Activated CD8-positive, alpha-beta T cell treated with anti-CD3 and anti-CD28 coated beads for 36 hours (primary cell): ENCODE data around the gene PRKAR2B. TPM values are rescaled to one million over a fixed set of nuclear protein-coding genes. Genes with fewer than 3 reads are reported as not detected.

Experiments
- ATAC-seq: fragments of 200-7000 bp; cut with Tn5 transposase; one replicate; pipeline ENCODE4 v1.10.0; 2021; ENCODE audit warnings: mild to moderate bottlenecking, moderate library complexity
- CTCF ChIA-PET: fragments of 350-600 bp; sonication (Branson Sonifier 250); formaldehyde crosslinking; loops from one replicate; lab custom pipeline; 2021; ENCODE audit warnings: antibody characterized with exemption; lab: Charles Lee
- POLR2A ChIA-PET: fragments of 350-600 bp; sonication (Branson Sonifier 250); formaldehyde crosslinking; loops from one replicate; lab custom pipeline; 2021; ENCODE audit warnings: antibody characterized with exemption; lab: Charles Lee
- DNase-seq: peaks from one replicate; pipeline ENCODE4 v3.0.0-alpha.2; 2020
- H3K27ac Mint-ChIP-seq: one replicate; pipeline ENCODE4 v1.8.0; 2021; ENCODE audit warnings: mild to moderate bottlenecking, mixed read lengths
- H3K27me3 Mint-ChIP-seq: one replicate; pipeline ENCODE4 v1.8.0; 2021; ENCODE audit warnings: mixed read lengths
- H3K36me3 Mint-ChIP-seq: one replicate; pipeline ENCODE4 v1.8.0; 2021; ENCODE audit warnings: low read depth, mixed read lengths
- H3K4me1 Mint-ChIP-seq: one replicate; pipeline ENCODE4 v1.8.0; 2021; ENCODE audit warnings: low read depth, mixed read lengths
- H3K4me3 Mint-ChIP-seq: one replicate; pipeline ENCODE4 v1.8.0; 2021; ENCODE audit warnings: mild to moderate bottlenecking, moderate library complexity, mixed read lengths
- H3K9me3 Mint-ChIP-seq: one replicate; pipeline ENCODE4 v1.8.0; 2021; ENCODE audit warnings: mixed read lengths
- intact Hi-C: fragments of 100-400 bp; cut with micrococcal nuclease; formaldehyde crosslinking; loops from one replicate; pipeline ENCODE4 v1.10.0; 2022
- total RNA-seq, 2 experiments: library from RNA; stranded (reverse); gene quantifications; one replicate each; pipeline ENCODE4 v1.2.3, GENCODE V29; 2021
- TF ChIP-seq, protein P1 (sequence below): fragments of 200-600 bp; IDR thresholded peaks from one replicate; pipeline ENCODE4 v1.8.0; 2022; ENCODE audit warnings: antibody characterized with exemption, mild to moderate bottlenecking

The PRKAR2B gene
- total RNA-seq, 2 experiments from 2014 or later: 1.1 to 1.3 TPM

- Mint-ChIP-seq H3K36me3 (no peaks in the 10 kb centered on the region), H3K27ac (no peak overlapping the region), H3K27me3 (no peaks in the 10 kb centered on the region), H3K4me1 (peaks cover 4% of the 10 kb centered on the region), H3K9me3 (no peaks in the 10 kb centered on the region), H3K4me3 (no peak overlapping the region)
- DNase-seq (peak; percentile 49), ATAC-seq (peak; percentile 79)
- intact Hi-C loops: loop anchor here (5.0 kb wide), 1 partner anchor 200 kb away; no protein-coding TSS in a partner anchor
- CTCF ChIA-PET: interaction anchor here (0.6 to 7.7 kb wide), 32 partner anchors 8 to 562 kb away, joined by 3 to 76 read pairs (median 4); partner anchors contain the start of gene HBP1
- TF ChIP-seq, protein P1, sequence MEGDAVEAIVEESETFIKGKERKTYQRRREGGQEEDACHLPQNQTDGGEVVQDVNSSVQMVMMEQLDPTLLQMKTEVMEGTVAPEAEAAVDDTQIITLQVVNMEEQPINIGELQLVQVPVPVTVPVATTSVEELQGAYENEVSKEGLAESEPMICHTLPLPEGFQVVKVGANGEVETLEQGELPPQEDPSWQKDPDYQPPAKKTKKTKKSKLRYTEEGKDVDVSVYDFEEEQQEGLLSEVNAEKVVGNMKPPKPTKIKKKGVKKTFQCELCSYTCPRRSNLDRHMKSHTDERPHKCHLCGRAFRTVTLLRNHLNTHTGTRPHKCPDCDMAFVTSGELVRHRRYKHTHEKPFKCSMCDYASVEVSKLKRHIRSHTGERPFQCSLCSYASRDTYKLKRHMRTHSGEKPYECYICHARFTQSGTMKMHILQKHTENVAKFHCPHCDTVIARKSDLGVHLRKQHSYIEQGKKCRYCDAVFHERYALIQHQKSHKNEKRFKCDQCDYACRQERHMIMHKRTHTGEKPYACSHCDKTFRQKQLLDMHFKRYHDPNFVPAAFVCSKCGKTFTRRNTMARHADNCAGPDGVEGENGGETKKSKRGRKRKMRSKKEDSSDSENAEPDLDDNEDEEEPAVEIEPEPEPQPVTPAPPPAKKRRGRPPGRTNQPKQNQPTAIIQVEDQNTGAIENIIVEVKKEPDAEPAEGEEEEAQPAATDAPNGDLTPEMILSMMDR: peak; percentile 72
- POLR2A ChIA-PET: no interaction called here
Observed at GRCh38 chr7:107147464-107148393, 103.2 kb downstream of the PRKAR2B start.

DNA sequence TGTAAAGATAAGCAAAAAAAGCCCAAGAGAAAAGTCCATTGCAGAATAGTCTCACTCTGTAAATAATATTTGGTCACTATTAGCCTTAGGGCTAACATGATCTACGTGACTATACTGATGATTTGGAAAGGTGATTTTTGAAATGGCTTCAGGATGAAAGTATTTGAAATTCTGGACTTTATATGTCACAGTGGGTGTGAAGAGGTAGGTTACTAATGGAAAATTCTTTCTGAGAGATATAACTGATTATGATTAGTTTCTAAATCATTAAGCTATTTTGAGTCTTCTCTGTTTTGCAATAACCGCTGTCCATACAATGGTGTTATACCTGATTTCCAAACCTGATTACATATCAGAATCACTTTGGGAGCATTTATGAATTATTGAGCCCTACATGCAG, 104.2 kb downstream of the PRKAR2B start:
- Mint-ChIP-seq H3K4me1 (peaks cover 4% of the 10 kb centered on the region), H3K9me3 (no peaks in the 10 kb centered on the region), H3K27ac (no peak overlapping the region), H3K4me3 (no peak overlapping the region), H3K36me3 (no peaks in the 10 kb centered on the region), H3K27me3 (no peaks in the 10 kb centered on the region)
- ATAC-seq: no peak
- TF ChIP-seq, protein P1: no peak
- CTCF ChIA-PET: interaction anchor here (0.8 to 7.7 kb wide), 17 partner anchors 8 to 731 kb away, joined by 3 to 76 read pairs (median 4); partner anchors contain the start of gene HBP1
- no peak for DNase-seq
- intact Hi-C loops: loop anchor here (5.0 kb wide), 1 partner anchor 201 kb away; no protein-coding TSS in a partner anchor
- POLR2A ChIA-PET: no interaction called here

GRCh38 chr7:107149863-107150262, 105.4 kb downstream of the PRKAR2B start:
- no peak for DNase-seq
- ChIA-PET CTCF (interaction anchor here (0.6 to 7.7 kb wide), 21 partner anchors 11 to 730 kb away, joined by 3 to 76 read pairs (median 4); no protein-coding TSS in a partner anchor), POLR2A (no interaction called here)
- no peak for ATAC-seq
- Mint-ChIP-seq H3K4me3 (no peak overlapping the region), H3K9me3 (no peaks in the 10 kb centered on the region), H3K27ac (no peak overlapping the region), H3K36me3 (no peaks in the 10 kb centered on the region), H3K27me3 (no peaks in the 10 kb centered on the region), H3K4me1 (peaks cover 4% of the 10 kb centered on the region)
- intact Hi-C loops: loop anchor here (1.0 to 5.0 kb wide), 2 partner anchors 203 to 357 kb away; no protein-coding TSS in a partner anchor
- TF ChIP-seq, protein P1: no peak

DNA sequence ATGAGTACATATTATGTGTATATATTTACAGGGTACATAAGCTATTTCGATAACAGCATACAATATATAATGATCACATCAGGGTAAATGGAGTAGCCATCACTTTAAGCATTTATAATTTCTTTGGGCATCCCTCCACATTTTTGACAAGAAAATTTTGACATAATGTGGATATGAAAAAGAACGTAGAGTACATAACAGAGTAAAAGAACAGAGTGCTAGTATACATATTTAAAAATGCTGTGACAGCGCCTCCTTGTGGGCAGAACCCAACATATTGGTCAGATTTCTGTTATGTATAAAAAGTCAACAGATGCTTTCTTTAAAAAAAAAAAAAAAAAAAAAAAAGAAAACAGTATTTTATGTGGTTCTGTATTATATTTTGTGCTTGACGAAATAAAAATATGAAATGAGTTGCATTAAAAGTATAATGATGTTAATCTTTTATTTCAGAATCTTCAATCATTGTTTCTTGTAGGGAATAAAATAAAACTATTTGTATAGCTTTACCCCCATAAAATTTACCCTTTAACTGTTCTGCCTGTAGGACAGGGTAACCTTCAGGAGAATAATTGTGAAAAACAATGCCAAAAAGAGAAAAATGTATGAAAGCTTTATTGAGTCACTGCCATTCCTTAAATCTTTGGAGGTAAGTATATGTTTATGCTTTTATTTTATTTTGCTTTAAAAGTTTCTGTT, 106.0 kb downstream of the PRKAR2B start:
- peaks cover 4% of the 10 kb centered on the region for H3K4me1 Mint-ChIP-seq
- no peaks in the 10 kb centered on the region for H3K27me3 Mint-ChIP-seq
- peak; percentile 67 for ATAC-seq
- ChIA-PET CTCF (interaction anchor here (0.7 to 7.7 kb wide), 21 partner anchors 12 to 724 kb away, joined by 3 to 76 read pairs (median 4); no protein-coding TSS in a partner anchor), POLR2A (no interaction called here)
- no peak overlapping the region for H3K4me3 Mint-ChIP-seq
- no peaks in the 10 kb centered on the region for H3K36me3 Mint-ChIP-seq
- intact Hi-C loops: loop anchor here (1.0 kb wide), 1 partner anchor 357 kb away; no protein-coding TSS in a partner anchor
- H3K9me3 Mint-ChIP-seq: no peaks in the 10 kb centered on the region
- no peak overlapping the region for H3K27ac Mint-ChIP-seq
- peak; percentile 91 for DNase-seq
- TF ChIP-seq, protein P1: peak; percentile 80
